ENCODE data around the gene NCOR2.

GRCh38 chr12:124520907-124521306, 46.5 kb downstream of the NCOR2 start:
- TF ChIP-seq, protein P1, sequence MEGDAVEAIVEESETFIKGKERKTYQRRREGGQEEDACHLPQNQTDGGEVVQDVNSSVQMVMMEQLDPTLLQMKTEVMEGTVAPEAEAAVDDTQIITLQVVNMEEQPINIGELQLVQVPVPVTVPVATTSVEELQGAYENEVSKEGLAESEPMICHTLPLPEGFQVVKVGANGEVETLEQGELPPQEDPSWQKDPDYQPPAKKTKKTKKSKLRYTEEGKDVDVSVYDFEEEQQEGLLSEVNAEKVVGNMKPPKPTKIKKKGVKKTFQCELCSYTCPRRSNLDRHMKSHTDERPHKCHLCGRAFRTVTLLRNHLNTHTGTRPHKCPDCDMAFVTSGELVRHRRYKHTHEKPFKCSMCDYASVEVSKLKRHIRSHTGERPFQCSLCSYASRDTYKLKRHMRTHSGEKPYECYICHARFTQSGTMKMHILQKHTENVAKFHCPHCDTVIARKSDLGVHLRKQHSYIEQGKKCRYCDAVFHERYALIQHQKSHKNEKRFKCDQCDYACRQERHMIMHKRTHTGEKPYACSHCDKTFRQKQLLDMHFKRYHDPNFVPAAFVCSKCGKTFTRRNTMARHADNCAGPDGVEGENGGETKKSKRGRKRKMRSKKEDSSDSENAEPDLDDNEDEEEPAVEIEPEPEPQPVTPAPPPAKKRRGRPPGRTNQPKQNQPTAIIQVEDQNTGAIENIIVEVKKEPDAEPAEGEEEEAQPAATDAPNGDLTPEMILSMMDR (conservative IDR thresholded peaks at IDR 0.05; ENCODE audit: low read depth, low read length), result no peak
- TF ChIP-seq POLR2A (IDR thresholded peaks at IDR 0.05; ENCODE audit: low read depth, low read length) (no peak), CEBPB (IDR thresholded peaks at IDR 0.05; ENCODE audit: low read depth, low read length) (no peak), SMC3 (IDR thresholded peaks at IDR 0.05; ENCODE audit: low read depth, low read length) (no peak)

All from IMR-90 (cell line).